ENCODE data around the gene PLXDC2. TPM values are rescaled to one million over a fixed set of nuclear protein-coding genes. Genes with fewer than 3 reads are reported as not detected.

PLXDC2 gene
- total RNA-seq, 1 experiment from 2014 or later, result 0.21 TPM

DNA sequence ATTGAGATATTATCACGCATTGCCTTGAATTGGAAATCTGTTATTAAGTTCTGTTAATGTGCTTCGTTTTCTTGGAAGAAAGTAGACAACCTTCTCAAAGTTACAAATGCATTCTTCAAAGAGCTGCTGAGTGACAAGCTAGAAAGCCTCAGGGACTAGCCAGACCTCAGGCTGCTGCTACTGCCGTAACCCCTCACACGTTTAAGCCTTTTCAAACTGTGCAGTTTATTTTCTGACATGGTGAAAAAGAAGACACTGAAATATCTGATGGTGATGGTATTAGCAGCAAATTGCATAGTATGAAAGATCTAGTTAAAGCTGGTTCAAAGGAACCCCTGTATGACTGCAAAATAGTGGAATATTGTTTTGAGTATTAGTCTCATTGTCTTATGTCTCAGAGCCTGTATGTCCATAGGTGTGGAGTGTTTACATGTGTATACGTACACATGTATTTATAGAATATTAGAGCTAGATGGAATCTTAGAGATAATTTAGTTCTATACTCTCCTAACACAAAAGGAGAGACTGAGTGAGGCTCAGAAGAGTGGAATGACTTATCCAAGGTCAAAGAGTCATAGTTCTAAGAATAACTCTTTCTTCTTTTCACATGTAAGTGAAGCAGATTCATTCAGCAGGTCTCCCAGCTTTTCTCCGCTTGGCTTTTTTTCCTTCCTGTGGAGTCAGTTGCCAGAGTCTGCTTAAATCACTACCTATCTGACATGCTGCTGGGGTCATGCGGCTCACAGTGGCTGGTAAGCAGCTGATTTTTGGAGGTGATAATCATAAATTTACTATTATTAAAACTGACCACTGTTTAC, 431.9 kb downstream of the PLXDC2 start:
- no peak for DNase-seq (ENCODE audit: low read depth, low spot score)
- H3K4me3 ChIP-seq (ENCODE audit: low read depth in 2 of 2, low read length in 2 of 2), result no peak overlapping the region
- POLR2A ChIA-PET, result no interaction called here

DNA sequence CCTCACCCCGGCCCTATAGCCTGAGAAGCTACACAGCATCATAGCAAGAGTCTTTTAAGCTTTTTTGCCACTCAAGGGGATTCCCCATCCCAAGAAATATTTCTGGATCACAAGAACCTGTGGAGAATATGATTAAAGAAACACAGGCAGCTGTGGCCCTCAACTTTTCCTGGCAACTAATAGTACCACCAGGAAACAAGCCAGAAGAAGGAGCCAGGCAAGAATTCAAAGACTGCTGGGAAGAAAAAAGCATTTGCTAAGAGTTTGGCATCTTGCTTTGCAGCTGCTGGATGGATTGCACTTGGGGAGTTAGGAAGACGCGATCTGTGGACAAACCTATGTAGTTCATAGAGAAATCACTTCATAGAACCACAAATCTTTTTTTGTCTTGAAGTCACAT, 437.8 kb downstream of the PLXDC2 start:
- Histone ChIP-seq H3K4me3 (ENCODE audit: low read depth in 2 of 2, low read length in 2 of 2) (no peak overlapping the region), H3K4me1 (ENCODE audit: control insufficient read depth, insufficient read depth, low read length) (no peaks in the 10 kb centered on the region), H3K27ac (ENCODE audit: low read length) (no peak overlapping the region), H3K9me3 (ENCODE audit: control insufficient read depth, insufficient read depth, low read depth, low read length) (no peaks in the 10 kb centered on the region), H3K27me3 (ENCODE audit: control insufficient read depth, insufficient read depth, low read length) (no peaks in the 10 kb centered on the region), H3K36me3 (ENCODE audit: control insufficient read depth, insufficient read depth, low read length) (no peaks in the 10 kb centered on the region)
- intact Hi-C loops (cut with micrococcal nuclease; ENCODE audit: unreplicated experiment), result no loop called here
- DNase-seq (ENCODE audit: low read depth, low spot score), result no peak
- BruUV-seq (replicated peaks), result no TSS peak
- no peak for ATAC-seq
- POLR2A ChIA-PET, result no interaction called here
- CTCF ChIA-PET, result no interaction called here
- in situ Hi-C loops (cut with HindIII; ENCODE audit: low pct_unique_long_range_greater_than_20kb, low sequenced_read_pairs), result no loop called here
- TF ChIP-seq, protein P1, sequence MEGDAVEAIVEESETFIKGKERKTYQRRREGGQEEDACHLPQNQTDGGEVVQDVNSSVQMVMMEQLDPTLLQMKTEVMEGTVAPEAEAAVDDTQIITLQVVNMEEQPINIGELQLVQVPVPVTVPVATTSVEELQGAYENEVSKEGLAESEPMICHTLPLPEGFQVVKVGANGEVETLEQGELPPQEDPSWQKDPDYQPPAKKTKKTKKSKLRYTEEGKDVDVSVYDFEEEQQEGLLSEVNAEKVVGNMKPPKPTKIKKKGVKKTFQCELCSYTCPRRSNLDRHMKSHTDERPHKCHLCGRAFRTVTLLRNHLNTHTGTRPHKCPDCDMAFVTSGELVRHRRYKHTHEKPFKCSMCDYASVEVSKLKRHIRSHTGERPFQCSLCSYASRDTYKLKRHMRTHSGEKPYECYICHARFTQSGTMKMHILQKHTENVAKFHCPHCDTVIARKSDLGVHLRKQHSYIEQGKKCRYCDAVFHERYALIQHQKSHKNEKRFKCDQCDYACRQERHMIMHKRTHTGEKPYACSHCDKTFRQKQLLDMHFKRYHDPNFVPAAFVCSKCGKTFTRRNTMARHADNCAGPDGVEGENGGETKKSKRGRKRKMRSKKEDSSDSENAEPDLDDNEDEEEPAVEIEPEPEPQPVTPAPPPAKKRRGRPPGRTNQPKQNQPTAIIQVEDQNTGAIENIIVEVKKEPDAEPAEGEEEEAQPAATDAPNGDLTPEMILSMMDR (IDR thresholded peaks at IDR 0.05), result no peak
- no peak for TF ChIP-seq TCF7L2 (IDR thresholded peaks at IDR 0.05; ENCODE audit: low read depth, low read length)
- TF ChIP-seq, protein P2, sequence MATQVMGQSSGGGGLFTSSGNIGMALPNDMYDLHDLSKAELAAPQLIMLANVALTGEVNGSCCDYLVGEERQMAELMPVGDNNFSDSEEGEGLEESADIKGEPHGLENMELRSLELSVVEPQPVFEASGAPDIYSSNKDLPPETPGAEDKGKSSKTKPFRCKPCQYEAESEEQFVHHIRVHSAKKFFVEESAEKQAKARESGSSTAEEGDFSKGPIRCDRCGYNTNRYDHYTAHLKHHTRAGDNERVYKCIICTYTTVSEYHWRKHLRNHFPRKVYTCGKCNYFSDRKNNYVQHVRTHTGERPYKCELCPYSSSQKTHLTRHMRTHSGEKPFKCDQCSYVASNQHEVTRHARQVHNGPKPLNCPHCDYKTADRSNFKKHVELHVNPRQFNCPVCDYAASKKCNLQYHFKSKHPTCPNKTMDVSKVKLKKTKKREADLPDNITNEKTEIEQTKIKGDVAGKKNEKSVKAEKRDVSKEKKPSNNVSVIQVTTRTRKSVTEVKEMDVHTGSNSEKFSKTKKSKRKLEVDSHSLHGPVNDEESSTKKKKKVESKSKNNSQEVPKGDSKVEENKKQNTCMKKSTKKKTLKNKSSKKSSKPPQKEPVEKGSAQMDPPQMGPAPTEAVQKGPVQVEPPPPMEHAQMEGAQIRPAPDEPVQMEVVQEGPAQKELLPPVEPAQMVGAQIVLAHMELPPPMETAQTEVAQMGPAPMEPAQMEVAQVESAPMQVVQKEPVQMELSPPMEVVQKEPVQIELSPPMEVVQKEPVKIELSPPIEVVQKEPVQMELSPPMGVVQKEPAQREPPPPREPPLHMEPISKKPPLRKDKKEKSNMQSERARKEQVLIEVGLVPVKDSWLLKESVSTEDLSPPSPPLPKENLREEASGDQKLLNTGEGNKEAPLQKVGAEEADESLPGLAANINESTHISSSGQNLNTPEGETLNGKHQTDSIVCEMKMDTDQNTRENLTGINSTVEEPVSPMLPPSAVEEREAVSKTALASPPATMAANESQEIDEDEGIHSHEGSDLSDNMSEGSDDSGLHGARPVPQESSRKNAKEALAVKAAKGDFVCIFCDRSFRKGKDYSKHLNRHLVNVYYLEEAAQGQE (IDR thresholded peaks at IDR 0.05; ENCODE audit: insufficient read depth in 1 of 2, low read depth in 2 of 2, low read length in 1 of 2), result no peak
- no peak for TF ChIP-seq SIN3A (IDR thresholded peaks at IDR 0.05; ENCODE audit: borderline replicate concordance, insufficient read depth, low read depth, low read length)
- TF ChIP-seq POLR2AphosphoS5 (IDR thresholded peaks at IDR 0.05; ENCODE audit: low read depth, low read length), result no peak

More for the DNA sequence above, 431.9 kb downstream of the PLXDC2 start:
- Histone ChIP-seq H3K9me3 (ENCODE audit: control insufficient read depth, insufficient read depth, low read depth, low read length) (no peaks in the 10 kb centered on the region), H3K36me3 (ENCODE audit: control insufficient read depth, insufficient read depth, low read length) (no peaks in the 10 kb centered on the region), H3K27ac (ENCODE audit: low read length) (no peak overlapping the region), H3K4me1 (ENCODE audit: control insufficient read depth, insufficient read depth, low read length) (no peaks in the 10 kb centered on the region), H3K27me3 (ENCODE audit: control insufficient read depth, insufficient read depth, low read length) (no peaks in the 10 kb centered on the region)
- TF ChIP-seq, protein P1 (IDR thresholded peaks at IDR 0.05), result no peak
- TF ChIP-seq SIN3A (IDR thresholded peaks at IDR 0.05; ENCODE audit: borderline replicate concordance, insufficient read depth, low read depth, low read length) (no peak), TCF7L2 (IDR thresholded peaks at IDR 0.05; ENCODE audit: low read depth, low read length) (no peak), POLR2AphosphoS5 (IDR thresholded peaks at IDR 0.05; ENCODE audit: low read depth, low read length) (no peak)
- TF ChIP-seq, protein P2 (IDR thresholded peaks at IDR 0.05; ENCODE audit: insufficient read depth in 1 of 2, low read depth in 2 of 2, low read length in 1 of 2), result no peak
- intact Hi-C loops (cut with micrococcal nuclease; ENCODE audit: unreplicated experiment) (no loop called here), in situ Hi-C loops (cut with HindIII; ENCODE audit: low pct_unique_long_range_greater_than_20kb, low sequenced_read_pairs) (no loop called here)
- no TSS peak for BruUV-seq (replicated peaks)
- ATAC-seq, result no peak
- CTCF ChIA-PET, result no interaction called here

Measured in Panc1 (cell line).